GM21390 (cell line): ENCODE measurements around the gene AKNAD1.
"Not testable (repeated sequence)": the region's sequence is repeated elsewhere in the genome, so short reads cannot be mapped to it uniquely, and the experiment has no call there.

ENCODE experiments used
- ATAC-seq: cut with Tn5 transposase; IDR thresholded peaks from one replicate; pipeline ENCODE4 v1.9.1; 2021; ENCODE audit not compliant: unreplicated experiment

The AKNAD1 gene

GRCh38 chr1:108792420-108792819, 64.5 kb downstream of the AKNAD1 start:
- no peak for ATAC-seq

GRCh38 chr1:108791790-108792189, 65.1 kb downstream of the AKNAD1 start:
- no peak for ATAC-seq

- no peak for ATAC-seq
These were observed 71.0 kb downstream of the AKNAD1 start for GRCh38 chr1:108785880-108786279.

GRCh38 chr1:108785264-108785663, 71.6 kb downstream of the AKNAD1 start:
- ATAC-seq = no peak

- not testable (repeated sequence) for ATAC-seq
These were observed 75.3 kb downstream of the AKNAD1 start for GRCh38 chr1:108781575-108781944.

GRCh38 chr1:108780937-108781574, 75.8 kb downstream of the AKNAD1 start:
- no peak for ATAC-seq

GRCh38 chr1:108779455-108779854, 77.4 kb downstream of the AKNAD1 start:
- ATAC-seq = no peak

- no peak for ATAC-seq
These were observed 79.1 kb downstream of the AKNAD1 start for GRCh38 chr1:108777839-108778238.

- ATAC-seq = no peak
These were observed 89.2 kb downstream of the AKNAD1 start for GRCh38 chr1:108767708-108768107.

GRCh38 chr1:108767115-108767514, 89.8 kb downstream of the AKNAD1 start:
- no peak for ATAC-seq
